ENCODE measurements around the gene RGS5.

Gene RGS5

GRCh38 chr1:163145435-163145834 is 57.3 kb downstream of the RGS5 start:
- no peaks in the 10 kb centered on the region for H3K4me1 ChIP-seq (ENCODE audit: insufficient read depth, poor library complexity, severe bottlenecking)
- no peak overlapping the region for H3K27ac ChIP-seq (ENCODE audit: poor library complexity, severe bottlenecking)
- no peaks in the 10 kb centered on the region for H3K9me3 ChIP-seq (ENCODE audit: severe bottlenecking)
- no peak for DNase-seq (ENCODE audit: low spot score)
- no peak for ATAC-seq (ENCODE audit: low read depth)
- no peak overlapping the region for H3K4me3 ChIP-seq (ENCODE audit: severe bottlenecking)
- H3K36me3 ChIP-seq (ENCODE audit: low read depth): no peaks in the 10 kb centered on the region
- no peak for TF ChIP-seq CTCF (IDR thresholded peaks at IDR 0.05; ENCODE audit: poor library complexity, severe bottlenecking)
- no peaks in the 10 kb centered on the region for H3K27me3 ChIP-seq (ENCODE audit: insufficient read depth, poor library complexity, severe bottlenecking)

GRCh38 chr1:163144418-163144817 is 58.3 kb downstream of the RGS5 start:
- Histone ChIP-seq H3K36me3 (ENCODE audit: low read depth) (no peaks in the 10 kb centered on the region), H3K27me3 (ENCODE audit: insufficient read depth, poor library complexity, severe bottlenecking) (no peaks in the 10 kb centered on the region), H3K27ac (ENCODE audit: poor library complexity, severe bottlenecking) (no peak overlapping the region), H3K4me1 (ENCODE audit: insufficient read depth, poor library complexity, severe bottlenecking) (no peaks in the 10 kb centered on the region), H3K9me3 (ENCODE audit: severe bottlenecking) (no peaks in the 10 kb centered on the region), H3K4me3 (ENCODE audit: severe bottlenecking) (no peak overlapping the region)
- ATAC-seq (ENCODE audit: low read depth): no peak
- DNase-seq (ENCODE audit: low spot score): no peak
- no peak for TF ChIP-seq CTCF (IDR thresholded peaks at IDR 0.05; ENCODE audit: poor library complexity, severe bottlenecking)

- Histone ChIP-seq H3K27ac (ENCODE audit: poor library complexity, severe bottlenecking) (no peak overlapping the region), H3K4me3 (ENCODE audit: severe bottlenecking) (no peak overlapping the region), H3K9me3 (ENCODE audit: severe bottlenecking) (no peaks in the 10 kb centered on the region), H3K27me3 (ENCODE audit: insufficient read depth, poor library complexity, severe bottlenecking) (no peaks in the 10 kb centered on the region), H3K4me1 (ENCODE audit: insufficient read depth, poor library complexity, severe bottlenecking) (no peaks in the 10 kb centered on the region), H3K36me3 (ENCODE audit: low read depth) (no peaks in the 10 kb centered on the region)
- TF ChIP-seq CTCF (IDR thresholded peaks at IDR 0.05; ENCODE audit: poor library complexity, severe bottlenecking): no peak
- ATAC-seq (ENCODE audit: low read depth) (no peak), DNase-seq (ENCODE audit: low spot score) (no peak)
Measured at GRCh38 chr1:163142152-163142551, 60.6 kb downstream of the RGS5 start.

- H3K9me3 ChIP-seq (ENCODE audit: severe bottlenecking): no peaks in the 10 kb centered on the region
- no peak overlapping the region for H3K27ac ChIP-seq (ENCODE audit: poor library complexity, severe bottlenecking)
- H3K36me3 ChIP-seq (ENCODE audit: low read depth): no peaks in the 10 kb centered on the region
- ATAC-seq (ENCODE audit: low read depth): no peak
- no peak for TF ChIP-seq CTCF (IDR thresholded peaks at IDR 0.05; ENCODE audit: poor library complexity, severe bottlenecking)
- H3K4me1 ChIP-seq (ENCODE audit: insufficient read depth, poor library complexity, severe bottlenecking): no peaks in the 10 kb centered on the region
- H3K4me3 ChIP-seq (ENCODE audit: severe bottlenecking): no peak overlapping the region
- no peak for DNase-seq (ENCODE audit: low spot score)
- no peaks in the 10 kb centered on the region for H3K27me3 ChIP-seq (ENCODE audit: insufficient read depth, poor library complexity, severe bottlenecking)
Measured at GRCh38 chr1:163141556-163141955, 61.2 kb downstream of the RGS5 start.

- Histone ChIP-seq H3K4me1 (ENCODE audit: insufficient read depth, poor library complexity, severe bottlenecking) (no peaks in the 10 kb centered on the region), H3K27me3 (ENCODE audit: insufficient read depth, poor library complexity, severe bottlenecking) (no peaks in the 10 kb centered on the region), H3K27ac (ENCODE audit: poor library complexity, severe bottlenecking) (no peak overlapping the region), H3K9me3 (ENCODE audit: severe bottlenecking) (no peaks in the 10 kb centered on the region), H3K36me3 (ENCODE audit: low read depth) (no peaks in the 10 kb centered on the region), H3K4me3 (ENCODE audit: severe bottlenecking) (no peak overlapping the region)
- no peak for ATAC-seq (ENCODE audit: low read depth)
- TF ChIP-seq CTCF (IDR thresholded peaks at IDR 0.05; ENCODE audit: poor library complexity, severe bottlenecking): no peak
- DNase-seq (ENCODE audit: low spot score): no peak
Measured at GRCh38 chr1:163137556-163138265, 65.0 kb downstream of the RGS5 start.
